MM.1S (cell line): Measurements from ENCODE around the gene RPUSD2.

Source experiments
- CTCF ChIP-seq: fragments of 300-600 bp; sonication (generic); IDR thresholded peaks from 2 replicates; pipeline ENCODE4 v1.5.1; 2016; ENCODE audit warnings: antibody characterized with exemption, low read length, mixed read lengths
- EZH2 ChIP-seq: fragments of 300-600 bp; sonication (generic); optimal IDR thresholded peaks from 2 replicates; pipeline ENCODE3; 2017; ENCODE audit warnings: low read depth, mild to moderate bottlenecking, antibody characterized with exemption, low read length, mixed read lengths
- EZH2phosphoT487 ChIP-seq: fragments of 300-600 bp; sonication (generic); IDR thresholded peaks from 2 replicates; pipeline ENCODE4 v1.6.1; 2018; ENCODE audit warnings: antibody characterized with exemption, low read length

- TF ChIP-seq CTCF (no peak), EZH2 (no peak), EZH2phosphoT487 (no peak)
These were observed 26.7 kb downstream of the RPUSD2 start for GRCh38 chr15:40595773-40596172.
